Common myeloid progenitor, CD34-positive (primary cell): ENCODE results near the gene RNF187.

Experiments used
- CTCF ChIA-PET: fragments of 350-600 bp; sonication (Branson Sonifier 250); formaldehyde crosslinking; loops from one replicate; lab custom pipeline; 2021; ENCODE audit warnings: antibody characterized with exemption; lab: Charles Lee
- POLR2A ChIA-PET: fragments of 350-600 bp; sonication (Branson Sonifier 250); formaldehyde crosslinking; loops from one replicate; lab custom pipeline; 2021; ENCODE audit warnings: antibody characterized with exemption; lab: Charles Lee
- DNase-seq, 3 donors: peaks; one replicate each; pipeline versions ENCODE4 v3.0.0 to v3.0.0-alpha.2; 2013
- H3K27ac ChIP-seq, 2 experiments: 1 replicate in 1 of 2; 2 replicates in 1 of 2; pipeline ENCODE4 v1.7.0; 2013; ENCODE audit warnings: inconsistent platforms in 2 of 2, low read length in 2 of 2, mild to moderate bottlenecking in 2 of 2, low read depth in 1 of 2, moderate library complexity in 1 of 2; ENCODE audit not compliant: severe bottlenecking in 2 of 2, insufficient read depth in 1 of 2, poor library complexity in 1 of 2
- H3K27me3 ChIP-seq, 5 experiments: replicated peaks in 2 of 5; 1 replicate in 3 of 5; 2 replicates in 2 of 5; pipeline versions ENCODE4 v1.6.1 to v1.7.0; 2013; ENCODE audit warnings: low read length in 4 of 5, mild to moderate bottlenecking in 2 of 5, moderate library complexity in 2 of 5, inconsistent platforms in 1 of 5; ENCODE audit not compliant: insufficient read depth in 5 of 5, control insufficient read depth in 4 of 5
- H3K36me3 ChIP-seq, 4 experiments: 1 replicate in 2 of 4; 2 replicates in 2 of 4; pipeline versions ENCODE4 v1.6.1 to v1.7.0; 2013; ENCODE audit warnings: low read length in 3 of 4, control low read depth in 1 of 4, mild to moderate bottlenecking in 1 of 4; ENCODE audit not compliant: control insufficient read depth in 4 of 4, insufficient read depth in 4 of 4
- H3K4me1 ChIP-seq, 4 experiments: 1 replicate in 3 of 4; 2 replicates in 1 of 4; pipeline versions ENCODE4 v1.6.1 to v1.7.1; 2013; ENCODE audit warnings: low read length in 3 of 4, mild to moderate bottlenecking in 3 of 4, control low read depth in 1 of 4, inconsistent platforms in 1 of 4, moderate library complexity in 1 of 4; ENCODE audit not compliant: control insufficient read depth in 4 of 4, insufficient read depth in 4 of 4; ENCODE audit errors: control extremely low read depth in 1 of 4
- H3K4me3 ChIP-seq, 7 experiments: 1 replicate in 4 of 7; 2 replicates in 3 of 7; pipeline versions ENCODE4 v1.5.1 to v1.7.0; 2013; ENCODE audit warnings: mild to moderate bottlenecking in 7 of 7, low read length in 6 of 7, moderate library complexity in 6 of 7, inconsistent platforms in 2 of 7, low read depth in 2 of 7, control low read depth in 1 of 7; ENCODE audit not compliant: insufficient read depth in 4 of 7, control insufficient read depth in 1 of 7; ENCODE audit errors: extremely low read depth in 1 of 7
- H3K9me3 ChIP-seq, 5 experiments: 1 replicate in 4 of 5; 2 replicates in 1 of 5; pipeline versions ENCODE4 v1.6.1 to v1.7.1; 2013; ENCODE audit warnings: low read length in 4 of 5, mild to moderate bottlenecking in 2 of 5, inconsistent platforms in 1 of 5, low read depth in 1 of 5, moderate library complexity in 1 of 5; ENCODE audit not compliant: control insufficient read depth in 4 of 5, insufficient read depth in 2 of 5; ENCODE audit errors: control extremely low read depth in 1 of 5
- WGBS: methylation state at CpG from one replicate; pipeline ENCODE4 v1.1.5; 2013; ENCODE audit not compliant: insufficient coverage; 5-methylcytosine and 5-hydroxymethylcytosine counted together

RNF187 gene

GRCh38 chr1:228445843-228446650 lies 41.1 kb upstream of the RNF187 start:
- H3K27ac ChIP-seq = no peak overlapping the region
- peaks cover 0 to 13% (median 10%) of the 10 kb centered on the region in 4 experiments for H3K4me1 ChIP-seq
- 9% methylated on average over 47 of the region's 51 CpGs for WGBS
- peak in 2 of 3 donors; percentile 52 to 67 for DNase-seq
- H3K4me3 ChIP-seq = peak overlapping the region; percentile 44 to 68 (median 57)
- H3K36me3 ChIP-seq = no peaks in the 10 kb centered on the region
- no peaks in the 10 kb centered on the region for H3K9me3 ChIP-seq
- H3K27me3 ChIP-seq = peaks cover 7 to 26% (median 22%) of the 10 kb centered on the region in 5 experiments
- ChIA-PET CTCF (interaction anchor here (1.5 kb wide), 1 partner anchor 10 kb away, joined by 5 read pairs; no protein-coding TSS in a partner anchor), POLR2A (no interaction called here)

- H3K4me1 ChIP-seq = peaks cover 0 to 13% (median 10%) of the 10 kb centered on the region in 4 experiments
- POLR2A ChIA-PET = no interaction called here
- H3K27me3 ChIP-seq = peaks cover 7 to 25% (median 22%) of the 10 kb centered on the region in 5 experiments
- no peak overlapping the region for H3K4me3 ChIP-seq
- no peak overlapping the region for H3K27ac ChIP-seq
- no peak for DNase-seq
- no peaks in the 10 kb centered on the region for H3K9me3 ChIP-seq
- no peaks in the 10 kb centered on the region for H3K36me3 ChIP-seq
- CTCF ChIA-PET = no interaction called here
- WGBS = 80% methylated on average over 11 of the region's 15 CpGs
Measured at GRCh38 chr1:228446852-228447251, 40.3 kb upstream of the RNF187 start.

- DNase-seq = no peak
- H3K9me3 ChIP-seq = no peaks in the 10 kb centered on the region
- peaks cover 0 to under 1% (median 0%) of the 10 kb centered on the region in 4 experiments for H3K36me3 ChIP-seq
- H3K4me1 ChIP-seq = peaks cover 0 to 16% (median 12%) of the 10 kb centered on the region in 4 experiments
- ChIA-PET POLR2A (no interaction called here), CTCF (interaction anchor here (2.5 kb wide), 1 partner anchor 10 kb away, joined by 6 read pairs; a partner anchor contains a TSS)
- 100% methylated on average over 3 of the region's 6 CpGs for WGBS
- H3K4me3 ChIP-seq = no peak overlapping the region
- H3K27ac ChIP-seq = no peak overlapping the region
- H3K27me3 ChIP-seq = peaks cover 7 to 25% (median 21%) of the 10 kb centered on the region in 5 experiments
Measured at GRCh38 chr1:228448372-228448771, 38.8 kb upstream of the RNF187 start.

- no peak for DNase-seq
- WGBS = 94% methylated on average over 6 of the region's 11 CpGs
- Histone ChIP-seq H3K27ac (no peak overlapping the region), H3K9me3 (no peaks in the 10 kb centered on the region), H3K36me3 (peaks cover 0 to 10% (median 7%) of the 10 kb centered on the region in 4 experiments), H3K4me1 (peaks cover 0 to 16% (median 11%) of the 10 kb centered on the region in 4 experiments), H3K4me3 (no peak overlapping the region), H3K27me3 (peaks cover 4 to 21% (median 7%) of the 10 kb centered on the region in 5 experiments)
- ChIA-PET CTCF (interaction anchor here (2.5 kb wide), 1 partner anchor 8 kb away, joined by 6 read pairs; a partner anchor contains a TSS), POLR2A (no interaction called here)
Measured at GRCh38 chr1:228450200-228450599, 37.0 kb upstream of the RNF187 start.

- Histone ChIP-seq H3K4me1 (peaks cover 6 to 27% (median 16%) of the 10 kb centered on the region in 4 experiments), H3K9me3 (no peaks in the 10 kb centered on the region), H3K27me3 (peaks cover 0 to 2% (median 0%) of the 10 kb centered on the region in 5 experiments), H3K27ac (no peak overlapping the region), H3K4me3 (no peak overlapping the region), H3K36me3 (peaks cover 0 to 10% (median 7%) of the 10 kb centered on the region in 4 experiments)
- POLR2A ChIA-PET = no interaction called here
- 65% methylated on average over 2 of the region's 10 CpGs for WGBS
- CTCF ChIA-PET = interaction anchor here (0.9 to 1.6 kb wide), 3 partner anchors 20 to 453 kb away, joined by 3 to 4 read pairs (median 3); no protein-coding TSS in a partner anchor
- DNase-seq = peak in 1 of 3 donors; percentile 22
Measured at GRCh38 chr1:228452194-228453021, 34.8 kb upstream of the RNF187 start.

- Histone ChIP-seq H3K27ac (no peak overlapping the region), H3K4me1 (peaks cover 7 to 32% (median 17%) of the 10 kb centered on the region in 4 experiments), H3K9me3 (no peaks in the 10 kb centered on the region), H3K27me3 (no peaks in the 10 kb centered on the region), H3K4me3 (no peak overlapping the region), H3K36me3 (peaks cover 0 to 10% (median 7%) of the 10 kb centered on the region in 4 experiments)
- ChIA-PET POLR2A (no interaction called here), CTCF (interaction anchor here (1.6 kb wide), 1 partner anchor 454 kb away, joined by 4 read pairs; no protein-coding TSS in a partner anchor)
- WGBS = 98% methylated on average over 8 of the region's 10 CpGs
- no peak for DNase-seq
Measured at GRCh38 chr1:228453022-228453560, 34.1 kb upstream of the RNF187 start.
